NOMO-1 treated with dmso at 0.1 percent for 144 hours (cell line): ENCODE data around the gene PDE6B.

ENCODE experiments used
- DNase-seq: peaks from one replicate; lab custom pipeline; 2025; ENCODE audit not compliant: unreplicated experiment; lab: John Stamatoyannopoulos, UW

PDE6B gene

DNA sequence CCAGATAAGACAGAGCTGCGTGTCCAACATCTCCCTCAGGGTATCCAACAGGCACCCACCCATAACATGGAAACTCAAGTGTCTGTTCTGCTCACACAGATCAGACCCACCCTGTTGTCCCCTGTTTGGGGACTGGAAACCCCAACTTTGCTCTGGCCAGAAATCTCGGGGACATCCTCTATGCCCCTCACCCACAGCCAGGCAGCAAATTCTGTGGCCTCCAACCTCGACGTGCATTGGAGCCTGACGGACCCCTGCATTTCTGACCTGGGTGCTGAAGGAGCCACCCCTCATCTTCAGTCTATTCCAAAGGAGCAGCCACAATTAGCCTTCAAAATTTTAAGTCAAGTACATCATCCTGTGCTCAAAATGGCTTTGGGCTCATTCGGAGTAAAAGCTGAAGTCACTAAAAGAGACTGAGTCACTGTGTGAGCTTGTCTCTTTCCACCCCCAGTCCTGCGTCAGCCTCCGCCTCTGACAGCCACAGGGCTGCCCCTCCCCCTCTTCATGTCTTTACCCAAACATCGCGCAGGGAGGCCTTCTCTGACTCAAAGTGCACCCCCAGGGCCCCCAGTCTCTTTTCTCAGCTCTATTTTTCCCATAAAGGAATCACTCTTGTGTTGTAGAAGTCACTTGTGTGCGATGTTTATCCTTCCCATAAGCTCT is 24.4 kb upstream of the PDE6B start:
- no peak for DNase-seq

DNA sequence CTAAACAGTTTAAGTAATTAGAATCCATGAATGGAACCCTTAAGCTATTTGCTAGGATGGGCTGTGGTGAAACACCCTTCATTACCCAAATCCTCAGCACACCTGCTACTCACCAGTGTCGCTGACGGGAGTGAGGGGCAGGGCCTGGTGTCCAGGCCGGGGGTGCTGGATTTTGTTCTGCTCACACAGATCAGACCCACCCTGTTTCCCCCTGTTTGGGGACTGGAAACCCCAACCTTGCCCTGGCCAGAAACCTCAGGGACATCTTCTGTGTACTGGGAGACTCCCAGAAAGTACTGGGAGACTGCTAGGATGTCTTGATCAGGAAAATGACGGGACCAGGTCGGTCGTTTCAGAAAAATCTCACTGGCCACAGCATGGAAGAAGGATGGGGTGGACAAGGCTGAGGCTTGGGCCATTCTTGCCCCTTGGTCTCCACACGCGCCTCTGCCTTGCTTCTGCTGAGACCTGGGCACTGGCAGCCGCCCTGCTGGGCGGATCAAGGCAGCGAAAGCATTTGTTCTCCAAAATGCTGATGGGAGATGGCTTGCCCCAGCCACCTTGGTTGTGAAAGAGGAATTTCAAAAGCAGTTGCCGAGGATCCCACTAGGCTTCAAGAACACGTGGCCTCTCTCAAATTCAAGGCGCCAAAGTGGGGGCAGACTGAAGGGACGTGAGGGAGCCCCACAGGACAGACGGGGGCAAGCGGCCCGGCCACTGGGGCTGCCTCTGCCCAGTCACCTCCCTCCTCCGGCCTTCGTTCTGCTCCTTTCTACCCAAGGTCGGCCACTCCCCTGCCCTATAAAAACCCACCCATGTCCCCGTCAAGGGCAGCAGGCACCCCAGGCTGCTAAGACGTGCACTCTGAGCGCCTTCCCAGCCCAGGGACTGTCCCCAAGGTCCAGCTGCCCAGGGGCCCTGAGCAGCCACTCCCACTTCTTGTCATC is 23.5 kb upstream of the PDE6B start:
- no peak for DNase-seq

DNA sequence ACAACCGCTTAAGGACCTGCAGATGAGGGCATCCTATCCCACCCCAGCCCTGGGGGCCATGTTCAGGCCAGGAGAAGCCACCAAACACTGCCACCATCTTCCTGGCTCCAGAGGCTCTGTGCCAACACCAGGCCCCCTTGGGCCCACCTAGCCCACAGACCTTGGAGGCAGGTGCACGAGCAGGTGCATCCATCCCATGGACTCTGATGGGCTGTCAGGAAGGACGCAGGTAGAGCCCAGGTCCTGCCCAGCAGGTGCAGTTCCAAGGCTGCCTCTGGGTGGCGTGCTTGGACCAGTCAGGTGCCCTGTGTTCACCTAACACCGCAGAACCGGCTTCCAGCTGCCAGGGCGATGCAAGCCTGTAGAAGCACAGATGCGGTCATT is 22.8 kb upstream of the PDE6B start:
- no peak for DNase-seq

DNA sequence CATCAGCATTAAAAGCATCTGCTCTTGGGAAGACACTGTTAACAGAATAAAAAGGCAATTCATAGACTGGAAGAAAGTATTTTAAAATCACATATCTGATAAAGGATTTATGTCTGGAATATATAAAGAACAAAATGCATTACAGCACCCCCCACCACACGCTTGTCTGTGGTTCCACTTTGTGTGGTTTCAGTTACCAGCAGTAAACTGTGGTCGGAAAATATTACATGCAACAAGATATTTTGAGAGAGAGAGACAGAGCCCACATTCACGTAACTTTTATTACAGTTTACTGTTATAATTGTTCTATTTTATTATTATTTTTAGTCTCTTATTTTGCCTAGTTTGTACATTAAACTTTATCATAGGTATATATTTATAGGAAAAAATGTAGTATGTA is 21.2 kb upstream of the PDE6B start:
- DNase-seq, result no peak

DNA sequence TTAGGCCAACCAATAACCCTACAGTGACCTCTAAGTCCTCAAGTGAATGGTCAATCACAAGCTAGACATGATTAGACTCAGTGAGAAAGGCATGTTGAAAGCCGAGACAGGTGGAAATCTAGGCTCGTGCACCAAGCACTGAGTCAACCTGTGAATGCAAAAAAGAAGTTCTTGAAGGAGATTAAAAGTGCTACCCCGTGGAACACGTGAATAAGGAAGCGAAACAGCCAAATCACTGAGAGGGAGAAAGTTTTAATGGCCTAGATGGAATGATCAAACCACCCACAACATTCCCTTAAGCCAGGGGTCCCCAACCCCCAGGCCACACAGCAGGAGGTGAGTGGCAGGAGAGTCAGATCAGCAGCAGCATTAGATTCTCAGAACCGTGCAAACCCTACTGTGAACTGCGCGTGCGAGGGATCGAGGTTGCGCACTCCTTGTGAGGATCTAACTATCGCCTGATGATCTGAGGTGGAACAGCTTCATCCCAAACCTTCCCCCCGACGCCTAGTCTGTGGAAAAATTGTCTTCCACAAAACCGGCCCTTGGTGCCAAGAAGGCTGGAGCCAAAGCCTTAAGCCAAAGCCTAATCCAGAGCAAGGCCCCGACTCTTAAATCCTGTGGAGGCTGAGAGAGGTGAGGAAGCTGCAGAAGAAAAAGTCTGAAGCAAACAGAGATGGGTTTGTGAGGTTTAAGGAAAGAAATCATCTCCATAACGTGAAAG is 19.5 kb upstream of the PDE6B start:
- DNase-seq, result no peak

DNA sequence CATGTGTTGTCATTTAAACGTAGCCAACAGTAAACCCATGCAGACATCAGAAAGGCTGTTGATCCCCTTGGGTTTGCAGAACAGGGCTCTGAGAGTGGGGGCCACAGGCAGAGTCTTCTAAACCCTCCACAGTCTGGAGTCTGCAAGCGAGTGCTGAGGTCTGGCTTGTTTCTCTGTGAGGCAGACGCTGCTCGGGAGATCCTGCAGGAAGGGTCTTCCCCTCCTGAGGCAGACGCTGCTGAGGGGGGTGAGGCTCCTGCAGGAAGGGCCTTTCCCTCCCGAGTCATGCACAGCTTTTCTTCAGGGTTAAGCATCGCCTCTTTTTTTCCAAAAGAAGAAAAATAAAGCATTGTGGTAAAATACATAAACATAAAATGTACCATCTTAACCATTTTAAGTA is 17.1 kb upstream of the PDE6B start:
- DNase-seq, result no peak

DNA sequence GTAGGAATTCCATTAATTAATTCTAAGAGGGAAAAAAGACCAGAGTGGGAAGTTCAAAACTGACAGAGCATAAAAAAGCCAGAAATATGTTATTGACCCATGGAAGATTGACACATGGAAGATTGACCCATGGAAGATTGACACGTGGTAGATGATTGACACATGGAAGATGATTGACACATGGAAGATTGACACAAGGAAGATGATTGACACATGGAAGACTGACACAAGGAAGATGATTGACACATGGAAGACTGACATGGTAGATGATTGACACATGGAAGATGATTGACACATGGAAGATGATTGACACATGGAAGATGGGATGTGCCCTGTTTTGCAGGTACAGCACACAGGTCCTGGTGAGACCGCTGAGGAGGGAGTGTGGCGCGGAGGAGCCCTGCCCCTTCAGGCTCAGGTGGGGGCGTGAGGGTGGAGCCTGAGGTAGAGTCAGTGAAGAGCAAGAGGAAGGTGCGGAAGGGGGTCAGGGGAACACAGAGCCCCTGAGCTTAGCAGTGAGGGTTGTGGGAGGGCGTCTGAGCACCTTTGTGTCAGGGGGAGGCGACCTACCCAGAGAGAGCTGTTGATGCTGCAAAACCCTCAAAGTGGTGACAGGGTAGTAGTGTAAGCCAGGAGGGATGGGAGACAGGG is 15.8 kb upstream of the PDE6B start:
- no peak for DNase-seq

DNA sequence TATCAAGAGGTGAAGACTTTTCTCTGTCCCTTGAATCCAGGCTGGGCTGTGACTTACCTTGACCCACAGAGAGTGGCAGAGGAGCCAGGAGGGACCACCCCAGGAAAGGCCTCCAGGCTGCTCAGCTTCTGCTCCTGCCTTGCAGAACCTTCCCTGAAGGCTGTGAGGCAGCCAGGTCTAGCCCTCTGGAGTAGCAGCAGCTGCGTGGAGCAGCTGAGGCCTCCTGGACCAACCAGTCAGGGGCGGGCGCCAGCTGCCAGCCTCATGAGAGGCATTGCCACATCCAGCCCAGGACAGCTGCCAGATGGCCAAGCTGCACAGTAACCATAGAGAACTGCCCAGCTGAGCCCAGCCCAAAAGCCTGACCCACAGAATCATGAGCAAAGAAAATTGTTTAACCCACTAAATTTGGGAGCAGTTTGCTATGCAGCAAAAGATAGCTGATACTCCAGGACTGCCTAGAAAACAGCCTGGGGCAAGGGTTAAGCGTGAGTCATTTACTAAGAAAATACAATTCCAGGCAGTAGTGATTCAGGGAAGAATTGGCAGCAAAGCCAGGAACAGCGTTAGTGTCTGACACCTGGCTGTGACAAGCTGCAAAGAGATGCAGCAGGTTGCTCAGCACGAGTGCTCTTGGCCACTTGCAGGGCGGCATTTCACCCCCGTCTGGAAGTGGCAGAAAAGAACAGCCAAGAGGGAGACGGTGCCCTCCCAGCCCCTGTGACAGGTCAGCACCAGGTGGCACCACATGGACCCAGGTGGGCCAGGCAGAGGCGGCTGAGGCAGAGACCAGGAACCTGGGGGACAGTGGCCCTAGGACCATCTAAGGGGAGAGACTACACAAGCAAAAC is 14.7 kb upstream of the PDE6B start:
- DNase-seq, result no peak

DNA sequence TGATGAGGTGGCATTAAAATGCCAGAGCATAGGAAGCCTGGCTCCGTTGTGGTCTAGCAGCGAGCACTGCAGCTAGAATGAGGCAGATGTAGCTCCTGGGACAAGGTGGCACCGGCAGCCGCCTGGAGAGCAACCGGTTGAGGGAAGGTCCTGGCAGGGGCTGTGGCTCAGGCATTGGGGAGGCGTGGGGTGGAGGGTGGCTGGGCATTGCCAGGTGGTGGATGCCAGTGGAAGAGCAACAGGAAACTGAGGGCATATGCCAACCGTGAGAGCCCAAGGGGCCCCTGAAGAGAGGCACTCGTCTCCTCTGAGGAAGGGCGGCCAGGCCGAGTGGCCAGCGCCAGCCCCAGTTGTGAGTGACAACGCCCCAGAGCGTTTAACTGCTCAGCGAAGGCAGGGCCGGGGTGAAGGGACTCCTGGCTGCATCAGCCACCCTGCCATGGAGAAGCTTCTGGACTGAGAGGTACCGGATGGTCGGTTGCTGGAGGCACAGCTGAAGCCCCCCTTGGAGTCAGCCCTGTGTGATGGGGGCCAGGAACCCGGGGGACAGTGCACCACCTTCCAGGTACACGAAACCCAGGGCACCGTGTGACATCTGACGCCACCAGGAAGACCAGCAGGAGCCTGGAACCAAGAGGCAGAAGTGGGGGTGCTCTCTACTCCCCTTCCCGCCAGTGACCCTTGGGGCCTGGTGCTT is 13.2 kb upstream of the PDE6B start:
- no peak for DNase-seq

DNA sequence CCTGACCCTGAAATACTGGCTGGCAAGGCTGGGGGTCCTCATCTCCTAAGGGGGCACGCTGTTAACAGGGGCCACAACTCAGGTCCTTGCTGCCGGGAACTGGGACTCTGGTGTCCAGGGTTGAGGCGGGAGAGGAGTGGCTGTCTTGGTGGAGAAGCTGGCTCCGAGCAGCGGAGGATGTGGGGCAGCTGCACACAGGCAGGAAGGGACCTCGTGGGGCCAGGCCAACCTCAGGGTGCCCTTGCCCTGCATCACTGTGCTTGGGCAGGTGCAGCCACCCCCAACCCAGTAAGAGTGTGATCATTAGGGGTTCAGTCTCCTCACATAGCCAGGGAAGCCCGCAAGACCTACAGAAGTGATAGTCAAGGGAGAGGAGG is 12.6 kb upstream of the PDE6B start:
- DNase-seq, result no peak

DNA sequence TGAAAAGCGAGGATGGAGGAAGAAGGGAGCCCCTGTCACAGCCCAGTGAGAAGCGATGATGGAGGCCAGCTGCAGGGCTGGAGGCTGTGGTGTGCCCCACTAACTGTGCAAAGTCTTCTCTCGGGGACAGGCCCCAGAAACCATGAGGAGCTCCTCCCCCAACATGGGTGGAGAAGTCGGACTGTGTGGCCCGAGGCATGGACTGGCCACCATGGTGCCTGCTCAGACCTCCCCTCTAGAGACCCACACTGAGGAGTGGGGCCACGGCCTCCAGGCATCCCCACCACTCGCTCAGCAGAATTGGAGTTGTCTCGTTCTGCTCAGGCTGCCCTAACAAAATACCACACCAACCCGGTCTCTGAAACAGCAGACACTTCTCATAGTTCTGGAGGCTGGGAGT is 12.2 kb upstream of the PDE6B start:
- DNase-seq, result no peak

DNA sequence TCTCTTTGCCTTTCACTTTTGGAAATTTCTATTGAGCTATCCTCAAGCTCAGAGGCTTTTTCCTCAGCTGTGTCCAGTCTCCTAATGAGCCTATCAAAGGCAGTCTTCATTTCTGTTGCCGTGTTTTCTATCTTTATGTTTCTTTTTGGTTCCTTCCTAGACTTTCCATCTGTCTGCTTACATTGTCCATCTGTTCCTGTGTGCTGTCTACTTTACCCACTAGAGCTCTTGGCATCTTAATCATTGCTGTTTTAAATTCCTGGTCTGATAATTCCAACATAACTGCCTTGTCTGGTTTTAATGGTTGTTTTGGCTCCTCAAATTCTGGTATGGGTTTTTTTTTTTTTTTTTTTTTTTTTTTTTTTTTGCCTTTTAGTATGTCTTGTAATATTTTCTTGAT is 9.3 kb upstream of the PDE6B start:
- DNase-seq, result no peak

DNA sequence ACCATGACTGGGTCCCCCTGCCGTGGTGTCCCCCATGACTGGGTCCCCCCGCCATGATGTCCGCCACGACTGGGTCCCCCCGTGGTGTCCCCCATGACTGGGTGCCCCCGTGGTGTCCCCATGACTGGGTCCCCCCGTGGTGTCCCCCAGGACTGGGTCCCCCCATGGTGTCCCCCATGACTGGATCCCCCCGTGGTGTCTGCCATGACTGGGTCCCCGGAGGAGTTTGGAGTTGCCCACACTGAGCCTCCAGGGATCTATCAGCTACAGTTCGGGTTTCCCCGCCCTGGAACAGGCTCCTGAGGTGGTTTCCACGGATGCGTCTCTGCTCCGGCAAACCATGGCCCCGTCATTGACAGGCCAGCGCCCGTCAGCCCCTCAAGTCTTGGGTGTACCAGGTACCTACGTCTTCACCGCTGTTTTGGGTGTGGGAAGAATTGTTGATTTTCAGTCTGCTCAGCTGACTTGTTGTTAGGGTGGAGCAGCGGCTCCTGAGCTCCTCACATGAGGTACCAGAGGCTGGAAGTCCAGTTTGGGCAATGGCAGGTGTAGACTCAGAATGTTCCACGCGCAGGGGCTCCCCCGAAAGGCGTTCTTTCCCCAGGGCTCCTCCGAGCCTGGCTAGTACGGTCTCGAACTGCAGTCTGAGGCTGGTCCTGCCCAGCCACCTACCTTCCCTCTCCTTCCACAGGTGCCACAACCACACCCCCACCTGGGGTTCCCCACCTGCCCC is 8.3 kb upstream of the PDE6B start:
- no peak for DNase-seq

DNA sequence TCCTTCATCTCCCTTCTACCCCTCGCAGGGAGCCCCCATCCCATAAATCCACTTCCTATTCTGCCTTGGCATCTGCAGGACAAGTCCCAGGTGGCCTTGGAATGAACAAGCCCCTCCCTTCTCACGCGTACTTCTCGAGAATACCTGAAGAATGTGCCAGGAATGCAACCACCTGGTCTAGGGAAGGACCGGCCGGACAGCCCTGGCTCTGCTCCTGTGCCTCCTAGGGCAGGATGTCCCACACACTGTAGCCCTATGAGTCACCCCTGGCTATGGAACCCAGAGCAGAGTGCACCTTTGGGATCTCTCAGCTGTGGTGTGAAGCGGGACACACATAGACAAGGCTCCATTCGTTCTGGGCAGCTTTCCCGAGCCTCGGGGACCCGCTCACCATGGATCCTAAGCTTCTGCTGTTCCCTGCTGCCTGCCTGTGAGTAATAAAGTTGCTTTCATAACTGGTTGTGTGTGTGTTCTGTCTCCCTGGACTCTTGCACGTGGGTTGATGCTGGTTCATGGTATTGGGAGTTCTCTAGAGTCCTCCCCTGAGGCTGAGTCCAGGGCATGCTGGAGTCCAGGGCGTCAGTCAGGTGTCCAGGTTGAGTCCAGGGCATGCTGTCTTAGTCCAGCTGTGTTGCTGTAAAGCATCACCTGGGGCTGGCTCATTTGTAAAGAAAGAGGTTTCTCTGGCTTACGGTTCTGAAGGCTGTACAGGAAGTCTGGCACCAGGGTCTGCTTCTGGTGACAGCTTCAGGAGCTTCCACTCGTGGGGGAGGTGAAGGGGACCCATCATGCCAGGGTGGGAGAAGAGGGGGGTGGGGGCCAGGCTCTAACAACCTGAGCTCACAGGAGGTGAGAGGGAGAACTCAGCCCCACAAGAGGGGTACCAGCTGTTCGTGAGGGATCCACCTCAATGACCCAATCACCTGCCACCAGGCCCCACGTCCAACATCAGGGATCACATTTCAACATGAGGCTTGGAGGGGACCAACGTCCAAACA is 7.4 kb upstream of the PDE6B start:
- DNase-seq, result no peak

DNA sequence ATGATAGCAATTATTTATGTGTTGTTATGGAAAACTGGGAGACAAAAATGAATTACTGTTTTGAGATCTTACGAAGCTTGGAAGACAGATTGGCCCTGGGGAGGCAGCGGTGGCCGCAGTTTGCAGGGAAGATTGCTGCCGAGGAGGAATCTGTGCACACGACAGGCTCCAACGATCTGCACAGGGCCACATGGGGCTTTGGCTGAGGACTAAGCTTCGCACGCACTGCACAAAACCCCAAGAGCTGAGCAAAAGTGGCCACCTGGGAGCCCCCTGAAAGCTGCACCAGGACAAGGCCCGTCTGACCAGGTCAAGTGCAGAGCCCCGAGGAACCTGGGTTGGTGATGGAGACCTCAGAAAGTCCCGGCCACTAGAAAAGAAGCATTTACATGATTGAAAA is 5.2 kb upstream of the PDE6B start:
- no peak for DNase-seq

DNA sequence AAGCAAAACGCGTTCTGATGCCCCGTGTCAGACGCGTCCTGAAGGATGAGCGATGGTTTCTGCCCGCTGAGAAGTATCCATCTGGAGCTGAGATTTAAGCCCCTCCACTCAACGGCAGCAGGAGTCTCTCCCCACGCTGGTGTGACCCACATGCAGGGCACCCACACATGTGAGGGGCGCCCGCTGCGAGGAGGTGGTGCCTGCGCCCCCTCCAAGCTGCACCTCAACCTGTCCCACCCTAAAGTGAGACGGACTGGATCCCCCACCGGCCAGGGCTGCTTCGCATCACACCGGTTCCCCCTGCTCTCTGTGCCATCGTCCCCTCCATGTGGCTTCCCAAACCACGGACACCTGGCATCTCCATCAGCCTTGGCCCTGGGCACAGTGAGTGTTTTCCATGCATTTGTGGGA is 4.5 kb upstream of the PDE6B start:
- DNase-seq, result no peak

DNA sequence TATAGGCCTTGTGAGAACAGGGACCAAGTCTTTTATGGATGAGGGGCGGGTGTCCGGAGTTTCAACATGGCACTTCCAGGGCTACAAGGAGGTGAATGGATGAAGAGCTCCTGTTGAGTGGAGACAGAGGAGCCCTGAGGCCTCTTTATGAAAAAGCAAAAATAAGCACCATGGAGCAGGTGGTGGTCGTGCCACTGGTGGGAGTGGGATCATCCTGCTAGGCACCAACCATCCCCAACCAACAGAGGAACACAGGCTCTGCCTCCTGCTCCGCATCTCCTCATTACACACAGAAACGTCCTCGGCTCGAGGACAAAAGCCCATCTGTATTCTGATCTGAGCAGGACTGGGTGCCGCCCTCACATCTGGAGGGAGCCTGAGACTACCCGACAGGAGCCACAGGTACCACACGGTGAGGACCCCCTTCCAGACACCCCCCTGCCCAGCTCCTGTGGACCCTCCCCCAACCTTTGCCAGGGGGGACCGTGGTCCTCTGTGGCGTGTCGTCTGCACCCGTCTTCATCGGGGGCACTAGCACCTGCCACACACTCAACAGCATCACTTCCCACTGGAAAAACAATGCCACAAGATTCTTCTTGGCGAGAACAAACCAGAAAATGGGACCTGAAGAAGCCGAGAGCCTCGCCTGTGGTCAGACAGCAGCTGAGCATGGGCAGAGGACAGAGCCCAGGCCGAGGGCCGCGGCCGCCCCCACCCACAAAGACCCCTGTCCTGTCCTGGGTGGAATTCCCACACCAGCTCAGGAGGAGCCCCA is 3.9 kb upstream of the PDE6B start:
- DNase-seq, result no peak
